ENCODE data around the gene CDC25B. TPM values are rescaled to one million over a fixed set of nuclear protein-coding genes. Genes with fewer than 3 reads are reported as not detected.
A peak's percentile ranks its signal among the peaks of the same experiment; 100 is the strongest.

Gene CDC25B
- polyA plus RNA-seq, 2 of the 4 experiments (the other 2 are of a cell fraction) = 136 to 150 TPM

- TF ChIP-seq MYC (IDR thresholded peaks at IDR 0.05; ENCODE audit: borderline replicate concordance, low read length) (peak; percentile 74; the same call in 1 of the 2 replicates), MAX (IDR thresholded peaks at IDR 0.05) (peak; percentile 56), RCOR1 (IDR thresholded peaks at IDR 0.05; ENCODE audit: low read depth, low read length) (no peak), PHF8 (IDR thresholded peaks at IDR 0.05; ENCODE audit: borderline replicate concordance, low read depth) (peak; percentile 87), HOXA7 (CRISPR knock-in tag; IDR thresholded peaks at IDR 0.05) (no peak), TFCP2L1 (CRISPR knock-in tag; IDR thresholded peaks at IDR 0.05) (peak; percentile 45; the same call in 1 of the 2 replicates), CBX2 (IDR thresholded peaks at IDR 0.05; ENCODE audit: borderline replicate concordance, low read depth) (no peak), CTCF (IDR thresholded peaks at IDR 0.05) (peak; percentile 17; the same call in 2 of the 3 replicates), PBX3 (IDR thresholded peaks at IDR 0.05) (0 out of 2 replicates have a peak, but pooled peaks have one; percentile 16), CEBPB (IDR thresholded peaks at IDR 0.05) (peak in 1 of 2 experiments; percentile 49; a peak in 1 of 4 replicates)
Measured at GRCh38 chr20:3846740-3847428, 50.8 kb downstream of the CDC25B start, which contains the start of gene MAVS (continued).

- H3K4me3 ChIP-seq = peak overlapping the region; percentile 70
Measured at GRCh38 chr20:3847429-3847940, 51.4 kb downstream of the CDC25B start.

More at GRCh38 chr20:3847429-3847940, 51.4 kb downstream of the CDC25B start:
- FAIRE-seq (no peak), ATAC-seq (peak; percentile 2 to 12; a peak in 3 of 6 replicates), DNase-seq (ENCODE audit: low read depth in 1 of 2, low spot score in 1 of 2) (no peak)
- peaks cover 28% of the 10 kb centered on the region for H3K4me1 ChIP-seq
- peak overlapping the region; percentile 86 to 92 for H3K27ac ChIP-seq
- ChIA-PET POLR2A (no interaction called here), CTCF (interaction anchor here (0.7 to 1.9 kb wide), 3 partner anchors 15 to 29 kb away, joined by 3 to 9 read pairs (median 3); partner anchors contain the start of gene AP5S1)
- H3K9me3 ChIP-seq = no peaks in the 10 kb centered on the region
- WGBS (ENCODE audit: missing lambda C conversion rate) = 30% methylated on average over 7 of the region's 8 CpGs
- TF ChIP-seq NR3C1 (IDR thresholded peaks at IDR 0.05) (no peak), ZSCAN20 (CRISPR knock-in tag; IDR thresholded peaks at IDR 0.05) (no peak), KDM1A (IDR thresholded peaks at IDR 0.05; ENCODE audit: low read depth) (no peak), PHF8 (IDR thresholded peaks at IDR 0.05; ENCODE audit: borderline replicate concordance, low read depth) (no peak), HOXB5 (CRISPR knock-in tag; IDR thresholded peaks at IDR 0.05) (no peak), TFCP2L1 (CRISPR knock-in tag; IDR thresholded peaks at IDR 0.05) (no peak), RAD21 (conservative IDR thresholded peaks at IDR 0.05 in 1 of 2, IDR thresholded peaks at IDR 0.05 in 1 of 2) (no peak), FOSL2 (IDR thresholded peaks at IDR 0.05) (no peak), FOSL2 (CRISPR knock-in tag; IDR thresholded peaks at IDR 0.05) (no peak), HES2 (IDR thresholded peaks at IDR 0.05) (no peak), ELK1 (IDR thresholded peaks at IDR 0.05; ENCODE audit: low read depth, low read length) (no peak), BHLHE40 (IDR thresholded peaks at IDR 0.05; ENCODE audit: low read depth, low read length) (no peak), RNF2 (IDR thresholded peaks at IDR 0.05; ENCODE audit: borderline replicate concordance, low read depth) (no peak), POLR2AphosphoS2 (conservative IDR thresholded peaks at IDR 0.05; ENCODE audit: low read length) (no peak)
- peak overlapping the region; percentile 94 for H3K4me2 ChIP-seq
